ENCODE measurements around the gene IL6. TPM values are rescaled to one million over a fixed set of nuclear protein-coding genes. Genes with fewer than 3 reads are reported as not detected.

IL6 gene
- total and polyA plus RNA-seq, 9 of the 15 experiments (the other 6 are each of a cell fraction or from before 2014, with no cell fraction given) = 0.76 to 2.9 (median 1.5) TPM

- Histone ChIP-seq H3K9me3 (replicated peaks; ENCODE audit: control insufficient read depth, insufficient read depth, low read depth, low read length) (no peaks in the 10 kb centered on the region), H3K4me1 (replicated peaks in 1 of 2; ENCODE audit: control insufficient read depth in 2 of 2, insufficient read depth in 2 of 2, low read length in 2 of 2) (peaks cover 11 to 58% of the 10 kb centered on the region in 2 experiments), H3K36me3 (ENCODE audit: control insufficient read depth, insufficient read depth, low read length) (peaks cover 5% of the 10 kb centered on the region), H3K9ac (ENCODE audit: insufficient read depth in 1 of 2, low read depth in 2 of 2, low read length in 2 of 2) (peak overlapping the region; percentile 12 to 59; a peak in 2 of 4 replicates), H3K9me1 (ENCODE audit: control insufficient read depth, insufficient read depth, low read length) (no peaks in the 10 kb centered on the region), H4K20me1 (replicated peaks; ENCODE audit: control insufficient read depth, insufficient read depth, low read length) (no peaks in the 10 kb centered on the region), H2AFZ (ENCODE audit: low read depth, low read length) (peak overlapping the region; percentile 3; the same call in 1 of the 2 replicates), H3K4me2 (ENCODE audit: insufficient read depth, low read length) (peak overlapping the region; percentile 20; the same call in 1 of the 2 replicates), H3K4me3 (no peak overlapping the region), H3K27me3 (ENCODE audit: control insufficient read depth in 2 of 2, insufficient read depth in 2 of 2, low read length in 2 of 2) (no peaks in the 10 kb centered on the region), H3K79me2 (ENCODE audit: control insufficient read depth, insufficient read depth, low read length) (peaks cover 78% of the 10 kb centered on the region), H3K27ac (ENCODE audit: extremely low read depth, low read depth, low read length) (peak overlapping the region; percentile 78; the same call in 2 of the 3 replicates)
- POLR2A ChIA-PET = interaction anchor here (1.0 to 3.6 kb wide), 6 partner anchors 9 to 24 kb away, joined by 3 to 22 read pairs (median 10); no protein-coding TSS in a partner anchor
- FAIRE-seq (no peak), ATAC-seq (peak; percentile 41), DNase-seq (ENCODE audit: extremely low read depth in 1 of 4, low spot score in 3 of 4) (peak in 1 of 4 experiments; percentile 52)
- WGBS (ENCODE audit: insufficient coverage, low coverage, missing lambda C conversion rate) = 18% methylated on average over 5 of the region's 5 CpGs
- CTCF ChIA-PET (ENCODE audit: low intra/inter-chr PET ratio) = no interaction called here
- intact Hi-C loops (cut with micrococcal nuclease) = loop anchor here (2.0 kb wide), 1 partner anchor 15 kb away; no protein-coding TSS in a partner anchor
- in situ Hi-C loops (cut with MboI) = no loop called here
- BruUV-seq (replicated peaks) = no TSS peak
- TF ChIP-seq HNRNPK (IDR thresholded peaks at IDR 0.05; ENCODE audit: low read depth, low read length, poor library complexity, severe bottlenecking) (no peak), SAP30 (IDR thresholded peaks at IDR 0.05; ENCODE audit: borderline replicate concordance, insufficient read depth, low read depth, low read length, poor library complexity, severe bottlenecking) (no peak), CEBPG (CRISPR knock-in tag; IDR thresholded peaks at IDR 0.05) (no peak), CEBPG (tag; conservative IDR thresholded peaks at IDR 0.05 in 1 of 2, IDR thresholded peaks at IDR 0.05 in 1 of 2) (0 out of 4 replicates have a peak, but pooled peaks of 1 of the 2 experiments have one; percentile 23), ZNF444 (CRISPR knock-in tag; IDR thresholded peaks at IDR 0.05) (0 out of 2 replicates have a peak, but pooled peaks have one; percentile 35), NFRKB (IDR thresholded peaks at IDR 0.05; ENCODE audit: low read depth) (0 out of 2 replicates have a peak, but pooled peaks have one; percentile 36), CEBPB (tag; IDR thresholded peaks at IDR 0.05) (peak; percentile 51), RBM15 (IDR thresholded peaks at IDR 0.05; ENCODE audit: insufficient read depth, low read length) (no peak), ARID1B (IDR thresholded peaks at IDR 0.05) (0 out of 2 replicates have a peak, but pooled peaks have one; percentile 27), NBN (IDR thresholded peaks at IDR 0.05; ENCODE audit: low read depth) (0 out of 2 replicates have a peak, but pooled peaks have one; percentile 10), ZNF586 (CRISPR knock-in tag; conservative IDR thresholded peaks at IDR 0.05) (no peak)
- TF ChIP-seq, protein P1, sequence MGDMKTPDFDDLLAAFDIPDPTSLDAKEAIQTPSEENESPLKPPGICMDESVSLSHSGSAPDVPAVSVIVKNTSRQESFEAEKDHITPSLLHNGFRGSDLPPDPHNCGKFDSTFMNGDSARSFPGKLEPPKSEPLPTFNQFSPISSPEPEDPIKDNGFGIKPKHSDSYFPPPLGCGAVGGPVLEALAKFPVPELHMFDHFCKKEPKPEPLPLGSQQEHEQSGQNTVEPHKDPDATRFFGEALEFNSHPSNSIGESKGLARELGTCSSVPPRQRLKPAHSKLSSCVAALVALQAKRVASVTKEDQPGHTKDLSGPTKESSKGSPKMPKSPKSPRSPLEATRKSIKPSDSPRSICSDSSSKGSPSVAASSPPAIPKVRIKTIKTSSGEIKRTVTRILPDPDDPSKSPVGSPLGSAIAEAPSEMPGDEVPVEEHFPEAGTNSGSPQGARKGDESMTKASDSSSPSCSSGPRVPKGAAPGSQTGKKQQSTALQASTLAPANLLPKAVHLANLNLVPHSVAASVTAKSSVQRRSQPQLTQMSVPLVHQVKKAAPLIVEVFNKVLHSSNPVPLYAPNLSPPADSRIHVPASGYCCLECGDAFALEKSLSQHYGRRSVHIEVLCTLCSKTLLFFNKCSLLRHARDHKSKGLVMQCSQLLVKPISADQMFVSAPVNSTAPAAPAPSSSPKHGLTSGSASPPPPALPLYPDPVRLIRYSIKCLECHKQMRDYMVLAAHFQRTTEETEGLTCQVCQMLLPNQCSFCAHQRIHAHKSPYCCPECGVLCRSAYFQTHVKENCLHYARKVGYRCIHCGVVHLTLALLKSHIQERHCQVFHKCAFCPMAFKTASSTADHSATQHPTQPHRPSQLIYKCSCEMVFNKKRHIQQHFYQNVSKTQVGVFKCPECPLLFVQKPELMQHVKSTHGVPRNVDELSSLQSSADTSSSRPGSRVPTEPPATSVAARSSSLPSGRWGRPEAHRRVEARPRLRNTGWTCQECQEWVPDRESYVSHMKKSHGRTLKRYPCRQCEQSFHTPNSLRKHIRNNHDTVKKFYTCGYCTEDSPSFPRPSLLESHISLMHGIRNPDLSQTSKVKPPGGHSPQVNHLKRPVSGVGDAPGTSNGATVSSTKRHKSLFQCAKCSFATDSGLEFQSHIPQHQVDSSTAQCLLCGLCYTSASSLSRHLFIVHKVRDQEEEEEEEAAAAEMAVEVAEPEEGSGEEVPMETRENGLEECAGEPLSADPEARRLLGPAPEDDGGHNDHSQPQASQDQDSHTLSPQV (IDR thresholded peaks at IDR 0.05) = 0 out of 2 replicates have a peak, but pooled peaks have one; percentile 25
Measured at GRCh38 chr7:22695476-22696132, 31.4 kb upstream of the IL6 start.
